Activated CD4-positive, CD25-positive, alpha-beta regulatory T cell treated with anti-CD3 and anti-CD28 coated beads, Interleukin-2, amount 50 U/mL, for 16 hours (primary cell): ENCODE measurements around the gene CST7.

Experiments used
- DNase-seq: peaks from one replicate; pipeline ENCODE4 v3.0.0-alpha.2; 2020; ENCODE audit warnings: low read depth, low spot score

Gene CST7

GRCh38 chr20:24950836-24951525, 1.9 kb downstream of the CST7 start:
- DNase-seq = no peak

DNA sequence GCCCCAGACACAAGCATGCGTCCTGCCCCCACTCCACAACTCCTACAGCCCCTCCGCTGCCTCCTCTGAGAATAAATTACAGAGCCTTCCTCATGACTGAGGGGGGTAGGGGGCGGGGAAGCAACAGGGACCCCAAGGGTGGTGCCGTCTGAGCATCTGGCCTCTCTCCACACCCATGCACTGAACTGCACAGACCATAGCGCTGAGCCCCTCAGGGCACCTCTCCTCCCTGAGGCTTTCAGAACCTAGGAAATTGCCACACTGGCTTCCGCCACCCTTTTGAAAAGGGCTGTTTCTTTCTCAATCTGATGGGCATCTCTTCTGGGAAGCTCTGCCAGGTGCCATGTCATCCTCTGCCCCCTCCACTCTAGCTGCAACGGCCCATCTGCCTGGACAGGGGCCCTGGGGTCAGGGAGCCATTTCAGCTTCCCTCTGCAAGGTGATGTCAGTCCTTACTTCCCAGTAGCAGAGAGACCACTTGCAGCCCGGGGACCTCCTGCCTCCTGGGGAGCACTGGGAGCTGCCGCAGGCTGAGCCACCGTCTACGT, 2.5 kb downstream of the CST7 start:
- no peak for DNase-seq

DNA sequence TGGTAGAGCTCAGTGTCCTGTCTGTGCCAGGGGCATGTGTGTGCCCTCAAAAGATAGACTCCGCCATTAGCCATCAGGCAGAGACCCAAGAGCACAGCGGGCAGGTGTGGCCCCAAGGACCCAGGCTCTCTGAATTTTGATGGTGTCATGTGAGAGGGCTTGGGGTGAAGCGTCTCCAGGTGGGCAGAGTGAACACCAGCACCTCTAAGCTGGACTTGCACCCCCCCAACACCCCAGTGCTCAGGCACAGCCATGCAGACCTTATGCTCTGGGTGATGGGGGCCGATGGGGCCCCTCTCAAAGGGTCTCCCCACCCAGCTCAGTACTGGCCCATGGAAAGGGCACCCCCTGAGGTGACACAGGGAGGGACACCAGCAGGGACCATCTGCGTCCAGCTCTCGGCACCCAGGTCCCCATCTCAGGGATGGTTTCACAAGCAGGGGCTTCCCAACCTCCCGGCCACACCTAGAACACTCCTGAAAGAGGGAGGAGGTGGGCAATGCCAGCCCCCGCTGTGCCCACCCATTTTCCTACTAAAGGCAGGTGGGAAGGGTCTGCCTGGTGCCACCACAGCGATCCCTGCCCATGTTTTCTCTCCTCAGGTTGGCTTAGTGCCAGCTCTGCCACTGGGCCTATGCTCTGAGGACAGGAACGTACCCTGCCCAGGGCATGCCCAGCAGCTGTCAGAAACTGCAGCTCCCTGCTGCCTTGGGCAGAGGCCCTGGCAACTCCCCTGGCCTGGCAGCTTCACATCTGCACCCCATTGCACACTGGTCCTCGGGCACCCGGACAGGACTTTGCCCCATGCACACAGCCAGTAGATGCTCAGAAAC, 3.5 kb downstream of the CST7 start:
- DNase-seq = no peak

DNA sequence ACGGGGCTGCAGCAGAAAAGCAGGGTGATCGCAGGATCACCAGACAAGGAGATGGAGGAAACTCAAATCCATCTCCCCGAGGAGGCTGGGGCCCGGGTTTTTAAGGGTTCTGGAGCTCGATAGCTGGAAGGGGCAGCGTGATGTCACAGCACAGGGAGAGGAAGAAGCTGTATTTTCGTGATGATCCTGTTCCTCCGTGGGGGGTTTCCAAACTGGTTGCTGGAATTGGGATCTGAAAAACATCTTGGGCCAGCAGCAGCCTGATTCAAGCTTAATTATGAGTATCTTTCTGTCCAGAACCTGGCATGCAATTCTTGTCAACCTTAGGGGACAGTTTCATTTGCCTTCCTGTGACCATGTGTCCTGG, 4.1 kb downstream of the CST7 start:
- DNase-seq = no peak

- no peak for DNase-seq
These were observed 4.6 kb downstream of the CST7 start for GRCh38 chr20:24953621-24954133.

DNA sequence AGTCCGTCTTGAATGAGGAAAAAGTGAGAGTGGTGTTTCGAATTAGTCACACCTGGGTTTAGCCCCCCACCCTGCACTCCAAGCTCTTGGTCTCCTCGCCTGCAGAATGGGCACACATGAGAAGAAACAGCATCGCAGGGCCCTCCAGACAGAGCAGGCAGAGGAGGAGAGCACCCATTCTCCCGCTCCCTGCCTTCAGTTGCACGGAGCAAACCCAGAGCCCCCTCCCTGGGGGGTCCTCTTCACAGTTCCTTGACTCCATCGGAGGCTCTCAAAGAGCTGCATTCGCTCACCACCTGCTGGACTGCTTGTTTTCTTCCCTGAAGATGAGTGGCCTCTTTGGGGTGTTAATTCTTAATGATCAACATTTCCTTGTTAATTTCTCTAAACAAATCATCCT, 5.1 kb downstream of the CST7 start:
- DNase-seq = no peak

GRCh38 chr20:24954566-24954965, 5.5 kb downstream of the CST7 start:
- no peak for DNase-seq

DNA sequence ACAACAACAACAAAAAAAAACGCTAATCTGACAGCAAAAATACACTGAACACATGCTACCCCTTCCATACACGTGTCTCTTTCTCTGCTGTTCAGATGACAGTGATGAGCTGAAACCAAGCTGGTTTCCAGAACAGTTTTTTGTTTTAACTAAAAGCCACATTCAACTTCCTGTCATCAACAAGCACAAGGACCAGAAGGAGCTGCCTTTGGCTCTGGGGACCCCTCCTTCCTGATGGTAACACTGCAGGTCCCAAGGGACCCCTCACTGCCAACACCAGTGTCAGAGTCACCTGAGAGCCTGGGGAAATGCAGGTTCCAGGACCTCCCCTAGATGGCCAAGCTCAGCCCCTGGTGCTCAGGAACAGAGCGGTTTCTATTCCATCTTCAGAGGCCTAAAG, 6.0 kb downstream of the CST7 start:
- no peak for DNase-seq

- DNase-seq = no peak
These were observed 7.2 kb downstream of the CST7 start for GRCh38 chr20:24956001-24956841.

DNA sequence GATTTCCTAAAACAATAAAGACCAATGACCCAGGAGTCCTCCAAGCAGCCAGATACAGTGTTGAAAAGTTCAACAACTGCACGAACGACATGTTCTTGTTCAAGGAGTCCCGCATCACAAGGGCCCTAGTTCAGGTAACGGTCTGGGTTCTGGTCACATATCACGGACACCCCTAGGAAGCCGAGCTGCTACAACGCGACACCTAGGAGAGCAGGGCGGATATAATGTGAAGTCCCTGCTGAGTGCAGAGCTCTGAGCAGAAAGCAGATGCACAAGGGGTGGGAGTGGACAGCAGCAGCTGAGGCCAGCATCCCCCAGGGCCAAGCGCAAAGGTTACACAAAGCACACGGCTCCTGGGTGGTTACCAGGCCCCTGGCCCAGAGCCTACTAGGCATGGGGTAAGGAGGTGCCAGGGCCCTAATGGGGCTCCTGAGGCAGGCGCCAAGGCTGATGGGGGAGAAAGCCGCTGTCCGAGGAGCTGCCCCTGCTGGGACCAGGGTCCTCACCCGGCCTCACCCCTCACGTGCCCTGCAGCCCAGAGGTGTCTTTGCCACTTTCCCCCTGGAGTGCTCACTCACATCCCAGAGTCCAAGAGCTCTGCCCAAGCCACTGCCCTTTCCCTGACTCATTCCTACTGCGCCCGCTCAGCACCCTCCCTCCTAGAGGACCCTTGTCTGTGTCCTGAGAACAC, 8.4 kb downstream of the CST7 start:
- no peak for DNase-seq

DNA sequence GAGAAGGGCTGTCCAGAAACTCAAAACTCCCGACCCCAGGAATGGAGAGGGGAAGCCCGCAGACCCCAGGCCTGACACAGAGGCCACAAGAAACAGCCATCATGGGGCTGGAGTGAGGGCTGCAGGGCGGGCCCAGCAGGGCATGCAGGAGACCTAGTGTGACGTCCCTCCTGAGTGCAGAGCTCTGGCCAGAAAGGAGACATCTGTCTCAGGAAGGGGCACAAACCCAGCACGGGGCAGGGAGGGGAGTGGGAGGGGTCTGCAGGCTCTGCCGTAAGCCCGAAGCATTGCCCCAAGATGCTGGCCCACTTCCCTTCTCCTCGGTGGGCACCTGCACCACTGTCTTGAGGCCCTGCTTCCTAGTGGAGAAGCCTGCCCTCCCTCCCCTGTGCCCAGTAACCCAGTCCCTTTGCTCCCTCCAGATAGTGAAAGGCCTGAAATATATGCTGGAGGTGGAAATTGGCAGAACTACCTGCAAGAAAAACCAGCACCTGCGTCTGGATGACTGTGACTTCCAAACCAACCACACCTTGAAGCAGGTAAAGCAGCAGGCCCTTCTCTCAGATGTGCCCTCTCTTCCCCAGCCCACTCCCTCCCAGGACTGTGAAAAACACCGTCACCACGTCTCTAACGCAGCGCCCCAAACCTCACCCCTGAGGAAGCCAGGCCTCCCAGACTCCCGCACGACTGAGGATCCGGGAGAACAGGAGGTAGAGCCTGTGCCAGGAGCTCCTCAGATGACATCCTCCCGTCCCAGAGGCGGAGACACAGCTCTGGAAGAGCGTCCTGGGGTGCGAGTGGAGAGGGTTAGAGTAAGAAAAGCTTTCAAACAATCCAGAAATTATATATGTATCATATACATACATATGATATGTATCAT, 9.7 kb downstream of the CST7 start:
- no peak for DNase-seq

- no peak for DNase-seq
These were observed 10.7 kb downstream of the CST7 start for GRCh38 chr20:24959591-24960301.

DNA sequence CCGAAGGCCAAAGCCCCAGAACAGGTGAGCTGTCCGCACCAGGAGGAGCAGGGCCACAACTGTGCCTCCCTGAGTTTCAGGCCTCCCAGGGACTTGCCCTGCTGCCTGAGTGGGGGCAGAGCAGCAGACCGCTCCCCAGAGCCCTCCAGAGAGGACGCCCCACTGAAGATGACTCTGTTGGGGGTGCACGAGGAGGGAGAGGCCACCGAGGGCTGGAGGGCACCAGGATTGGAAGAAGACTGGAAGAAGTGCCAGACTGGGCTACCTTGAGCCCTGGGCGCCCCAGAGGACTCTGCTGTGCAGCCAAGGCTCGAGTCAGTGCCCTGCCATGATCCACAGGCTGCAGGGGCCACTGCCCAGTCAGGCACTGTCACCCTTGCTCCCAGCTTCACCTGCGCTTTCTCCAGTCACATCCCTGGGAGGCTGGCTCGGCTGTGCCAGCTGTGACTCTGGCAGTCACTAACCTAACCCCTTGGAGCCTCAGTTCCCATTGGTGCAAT, 11.3 kb downstream of the CST7 start:
- no peak for DNase-seq

DNA sequence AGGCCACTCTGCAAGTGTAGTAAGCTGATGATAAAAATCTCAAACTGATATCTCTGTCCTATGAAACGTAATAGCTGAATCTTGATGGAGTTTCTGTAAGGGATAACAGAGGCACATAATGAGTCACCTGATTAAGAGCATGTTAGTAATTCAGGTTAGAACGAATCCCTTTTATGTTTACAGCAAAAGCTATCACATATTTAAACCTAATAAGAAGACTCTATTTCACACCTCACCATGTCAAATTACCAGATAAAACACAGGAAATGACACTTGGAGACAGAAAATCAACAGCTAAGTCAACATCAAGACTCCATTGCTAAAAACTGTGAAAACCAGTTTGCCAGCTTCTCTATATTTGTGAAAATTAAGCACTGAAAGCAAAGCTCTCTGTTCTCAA, 11.8 kb downstream of the CST7 start:
- no peak for DNase-seq

DNA sequence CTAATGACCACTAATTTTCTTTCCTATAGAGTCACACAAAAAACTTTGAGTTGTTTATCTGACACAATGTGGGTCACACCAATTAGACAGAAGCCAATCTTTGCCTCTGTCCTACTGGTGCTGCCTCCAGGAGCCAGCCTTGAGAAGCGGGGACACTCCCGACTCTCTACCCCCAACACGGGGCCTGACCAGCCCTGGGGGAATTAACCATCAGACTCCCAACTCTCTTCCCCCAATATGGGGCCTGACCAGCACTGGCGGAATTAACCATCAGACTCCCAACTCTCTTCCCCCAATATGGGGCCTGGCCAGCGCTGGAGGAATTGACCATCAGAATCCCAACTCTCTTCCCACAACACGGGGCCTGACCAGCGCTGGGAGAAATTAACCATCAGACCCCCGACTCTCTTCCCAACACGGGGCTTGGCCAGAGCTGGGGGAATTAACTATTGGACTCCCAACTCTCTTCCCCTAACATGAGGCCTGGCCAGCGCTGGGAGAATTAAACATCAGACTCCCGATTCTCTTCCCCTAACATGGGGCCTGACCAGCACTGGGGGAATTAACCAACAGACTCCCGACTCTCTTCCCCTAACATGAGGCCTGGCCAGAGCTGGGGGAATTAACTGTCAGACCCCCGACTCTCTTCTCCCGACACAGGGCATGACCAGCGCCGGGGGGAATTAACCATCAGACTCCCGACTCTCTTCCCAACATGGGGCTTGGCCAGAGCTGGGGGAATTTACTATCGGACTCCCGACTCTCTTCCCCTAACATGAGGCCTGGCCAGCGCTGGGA, 12.5 kb downstream of the CST7 start:
- DNase-seq = no peak

DNA sequence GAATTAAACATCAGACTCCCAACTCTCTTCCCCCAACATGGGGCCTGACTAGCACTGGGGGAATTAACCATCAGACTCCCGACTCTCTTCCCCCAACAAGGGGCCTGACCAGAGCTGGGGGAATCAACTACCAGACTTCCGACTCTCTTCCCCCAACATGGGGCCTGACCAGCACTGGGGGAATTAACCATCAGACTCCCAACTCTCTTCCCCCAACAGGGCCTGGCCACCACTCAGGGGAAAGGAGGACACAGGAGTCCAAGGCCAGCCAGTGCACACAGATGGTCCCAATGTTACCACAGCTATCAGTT, 13.1 kb downstream of the CST7 start:
- DNase-seq = no peak

GRCh38 chr20:24962510-24962909, 13.4 kb downstream of the CST7 start:
- no peak for DNase-seq

GRCh38 chr20:24963672-24964505, 14.8 kb downstream of the CST7 start:
- no peak for DNase-seq
